IPS DF 6.9 (cell line): ENCODE measurements around the gene SUPT6H.

Source experiments
- DNase-seq: peaks from one replicate; pipeline ENCODE4 v3.0.0-alpha.2; 2013; ENCODE audit warnings: low read depth, low spot score
- H3K27ac ChIP-seq: one replicate; pipeline ENCODE4 v1.5.1; 2013; ENCODE audit warnings: low read length, control low read depth
- H3K27me3 ChIP-seq: 2 replicates; pipeline ENCODE4 v1.6.1; 2013; ENCODE audit warnings: mild to moderate bottlenecking, low read length; ENCODE audit not compliant: control insufficient read depth, insufficient read depth
- H3K36me3 ChIP-seq: 2 replicates; pipeline ENCODE4 v1.6.1; 2013; ENCODE audit warnings: low read length; ENCODE audit not compliant: control insufficient read depth, insufficient read depth
- H3K4me1 ChIP-seq: 2 replicates; pipeline ENCODE4 v1.6.1; 2013; ENCODE audit warnings: low read length; ENCODE audit not compliant: control insufficient read depth, insufficient read depth
- H3K4me3 ChIP-seq: 2 replicates; pipeline ENCODE4 v1.5.1; 2013; ENCODE audit warnings: mild to moderate bottlenecking, low read length
- H3K9me3 ChIP-seq: 2 replicates; pipeline ENCODE4 v1.6.1; 2013; ENCODE audit warnings: low read length, inconsistent platforms; ENCODE audit not compliant: control insufficient read depth, insufficient read depth
- WGBS: extraction: QIAGEN DNeasy Blood & Tissue Kit; methylation state at CpG from one replicate; pipeline ENCODE4 v1.1.7; 2013; ENCODE audit warnings: mixed read lengths, missing lambda C conversion rate; ENCODE audit not compliant: insufficient read length, insufficient coverage; 5-methylcytosine and 5-hydroxymethylcytosine counted together

SUPT6H gene

GRCh38 chr17:28661635-28662526 is at the start of gene SUPT6H, which contains the start of gene SDF2:
Gene SUPT6H, plus strand, starts transcription at chr17:28662205. Its CDS starts 11,197 bp downstream, at chr17:28673402.
Gene SDF2, minus strand, starts transcription at chr17:28661906. Its CDS starts 30 bp downstream, at chr17:28661876.
- no peak within 1 kb of the TSS for H3K27ac ChIP-seq
- DNase-seq = peak; percentile 73
- H3K36me3 ChIP-seq = 0 out of 2 replicates have a peak, but pooled peaks cover 2% of the 10 kb centered on the region
- H3K4me1 ChIP-seq = no peaks in the 10 kb centered on the region
- no peaks in the 10 kb centered on the region for H3K27me3 ChIP-seq
- H3K4me3 ChIP-seq = peak within 1 kb of the TSS; percentile 68
- WGBS = no CpG with 5 or more reads among the region's 66 CpGs
- H3K9me3 ChIP-seq = no peaks in the 10 kb centered on the region

- no peak overlapping the region for H3K27ac ChIP-seq
- H3K36me3 ChIP-seq = peaks cover 32% of the 10 kb centered on the region
- H3K27me3 ChIP-seq = no peaks in the 10 kb centered on the region
- no peaks in the 10 kb centered on the region for H3K4me1 ChIP-seq
- no peak for DNase-seq
- H3K9me3 ChIP-seq = no peaks in the 10 kb centered on the region
- no peak overlapping the region for H3K4me3 ChIP-seq
- WGBS = no CpG with 5 or more reads among the region's 2 CpGs
Measured at GRCh38 chr17:28612531-28612930, 49.5 kb upstream of the SUPT6H start.

GRCh38 chr17:28612936-28613872 is 48.8 kb upstream of the SUPT6H start:
- Histone ChIP-seq H3K4me3 (no peak overlapping the region), H3K27me3 (no peaks in the 10 kb centered on the region), H3K9me3 (no peaks in the 10 kb centered on the region), H3K36me3 (peaks cover 32% of the 10 kb centered on the region), H3K4me1 (no peaks in the 10 kb centered on the region), H3K27ac (no peak overlapping the region)
- DNase-seq = no peak
- WGBS = no CpG with 5 or more reads among the region's 6 CpGs

- H3K27me3 ChIP-seq = no peaks in the 10 kb centered on the region
- no peak for DNase-seq
- WGBS = no CpG with 5 or more reads among the region's 5 CpGs
- H3K9me3 ChIP-seq = no peaks in the 10 kb centered on the region
- H3K27ac ChIP-seq = no peak within 1 kb of the TSS
- H3K36me3 ChIP-seq = peaks cover 36% of the 10 kb centered on the region
- H3K4me1 ChIP-seq = no peaks in the 10 kb centered on the region
- H3K4me3 ChIP-seq = no peak within 1 kb of the TSS
Measured at GRCh38 chr17:28613931-28614381, 48.0 kb upstream of the SUPT6H start, which contains the start of gene RSKR. Gene RSKR, minus strand, starts transcription at chr17:28614185. Its CDS starts 24 bp downstream, at chr17:28614161.

DNA sequence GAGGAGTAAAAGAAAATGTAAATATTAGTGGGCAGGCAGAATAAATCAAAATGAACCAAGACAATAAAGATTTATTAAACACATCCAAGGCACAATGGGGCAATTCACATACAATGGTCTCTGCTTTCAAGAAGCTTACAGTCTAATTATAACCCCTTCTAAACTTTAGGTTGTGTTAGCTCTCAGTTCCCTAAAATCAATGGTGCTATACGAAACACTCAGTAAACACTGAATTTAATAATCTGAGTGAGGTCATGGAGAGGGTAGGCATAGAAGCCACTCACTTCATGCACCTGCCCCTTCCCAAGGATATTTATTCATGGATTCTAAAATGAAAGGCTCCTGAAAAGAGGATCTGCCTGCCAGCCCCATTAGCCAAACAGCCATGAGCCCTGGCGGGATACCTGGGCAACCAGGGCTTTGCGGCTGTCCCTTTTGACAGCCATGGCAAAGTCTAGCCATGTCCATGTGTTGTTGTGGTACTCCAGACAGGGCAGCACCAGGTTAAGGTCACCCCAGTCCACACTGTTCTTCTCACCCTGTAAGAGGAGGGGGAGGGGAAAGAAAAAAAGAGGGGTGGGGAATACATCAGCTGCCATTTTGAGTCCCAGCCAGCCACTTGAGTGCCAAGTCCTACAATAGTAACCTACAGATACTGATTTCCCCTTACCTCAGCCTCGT is 46.6 kb upstream of the SUPT6H start:
- no peak for DNase-seq
- no peaks in the 10 kb centered on the region for H3K4me1 ChIP-seq

GRCh38 chr17:28616281-28616680 is 45.7 kb upstream of the SUPT6H start:
- Histone ChIP-seq H3K27ac (no peak overlapping the region), H3K4me1 (no peaks in the 10 kb centered on the region), H3K4me3 (no peak overlapping the region), H3K36me3 (peaks cover 49% of the 10 kb centered on the region), H3K9me3 (no peaks in the 10 kb centered on the region), H3K27me3 (no peaks in the 10 kb centered on the region)
- no peak for DNase-seq
- WGBS = no CpG with 5 or more reads among the region's 7 CpGs

More for the DNA sequence above, 46.6 kb upstream of the SUPT6H start:
- WGBS = no CpG with 5 or more reads among the region's 4 CpGs
- Histone ChIP-seq H3K27ac (no peak overlapping the region), H3K9me3 (no peaks in the 10 kb centered on the region), H3K36me3 (peaks cover 44% of the 10 kb centered on the region), H3K27me3 (no peaks in the 10 kb centered on the region), H3K4me3 (no peak overlapping the region)

DNA sequence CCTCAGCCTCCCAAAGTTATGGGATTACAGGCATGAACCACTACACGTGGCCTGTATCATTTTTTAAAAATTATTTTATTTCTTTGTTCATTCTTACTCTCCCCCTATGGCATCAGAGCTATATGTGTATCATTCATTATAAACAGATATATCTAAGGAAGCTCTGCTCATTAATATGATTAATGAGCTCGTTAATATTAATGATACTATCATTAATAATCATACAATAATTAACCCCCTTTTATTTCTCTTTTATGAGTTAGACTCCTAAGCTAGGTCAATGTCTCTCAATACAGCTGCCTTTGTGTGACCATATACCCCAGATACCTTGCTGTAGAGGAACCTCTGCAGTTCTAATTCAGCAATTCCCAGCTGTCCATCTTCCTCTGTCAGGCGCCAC is 43.5 kb upstream of the SUPT6H start:
- no peaks in the 10 kb centered on the region for H3K9me3 ChIP-seq
- H3K4me1 ChIP-seq = no peaks in the 10 kb centered on the region
- WGBS = no CpG with 5 or more reads among the region's 3 CpGs
- DNase-seq = no peak
- H3K27ac ChIP-seq = no peak overlapping the region
- no peak overlapping the region for H3K4me3 ChIP-seq
- no peaks in the 10 kb centered on the region for H3K27me3 ChIP-seq
- H3K36me3 ChIP-seq = peaks cover 43% of the 10 kb centered on the region

DNA sequence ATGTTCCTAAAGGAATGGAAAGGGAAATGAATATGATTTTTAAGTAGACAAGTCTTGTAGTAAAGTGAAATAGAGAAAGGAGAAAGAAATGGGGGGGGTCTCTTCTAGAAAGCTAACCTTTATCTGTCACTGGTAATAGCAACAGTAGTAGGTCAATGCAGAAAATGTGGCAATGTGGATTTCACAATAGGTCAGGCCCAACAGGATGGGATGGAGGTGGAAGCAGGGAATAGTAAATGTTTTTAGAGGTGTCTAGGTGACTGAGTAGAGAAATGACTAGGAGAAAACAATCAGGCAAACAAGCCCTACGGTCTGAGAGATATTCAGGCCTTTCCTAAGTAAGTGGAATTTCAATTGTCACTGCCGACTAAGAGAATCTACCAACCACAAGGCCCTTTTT is 42.0 kb upstream of the SUPT6H start:
- no CpG with 5 or more reads among the region's 2 CpGs for WGBS
- H3K27me3 ChIP-seq = no peaks in the 10 kb centered on the region
- no peak overlapping the region for H3K4me3 ChIP-seq
- no peak for DNase-seq
- no peak overlapping the region for H3K27ac ChIP-seq
- no peaks in the 10 kb centered on the region for H3K9me3 ChIP-seq
- H3K36me3 ChIP-seq = peaks cover 43% of the 10 kb centered on the region
- no peaks in the 10 kb centered on the region for H3K4me1 ChIP-seq

DNA sequence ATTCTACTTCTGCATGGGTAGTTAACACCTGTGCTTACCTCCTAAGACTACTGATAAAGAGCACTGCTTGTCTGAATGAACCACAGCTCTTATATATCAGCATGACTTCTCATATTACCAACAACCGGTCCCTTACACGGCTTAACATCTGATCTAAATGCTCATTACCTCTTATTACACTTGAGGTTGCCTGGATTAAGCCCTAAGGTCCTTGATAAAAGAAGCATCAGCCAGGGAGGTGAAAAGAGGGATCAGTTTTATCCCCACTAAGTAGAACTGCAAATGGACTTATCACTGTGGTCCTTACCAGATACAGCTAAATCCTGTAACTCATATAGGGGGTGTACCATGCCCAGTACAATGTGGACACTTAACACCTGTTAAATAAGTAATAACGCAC is 39.8 kb upstream of the SUPT6H start:
- Histone ChIP-seq H3K4me1 (no peaks in the 10 kb centered on the region), H3K27me3 (no peaks in the 10 kb centered on the region), H3K4me3 (no peak overlapping the region), H3K9me3 (no peaks in the 10 kb centered on the region), H3K36me3 (peaks cover 34% of the 10 kb centered on the region), H3K27ac (no peak overlapping the region)
- DNase-seq = no peak
- whole genome bisulfite sequencing = no CpG with 5 or more reads among the region's 3 CpGs

- no peak overlapping the region for H3K4me3 ChIP-seq
- no peaks in the 10 kb centered on the region for H3K27me3 ChIP-seq
- no peak overlapping the region for H3K27ac ChIP-seq
- no peak for DNase-seq
- peaks cover 33% of the 10 kb centered on the region for H3K36me3 ChIP-seq
- no CpG with 5 or more reads among the region's 4 CpGs for WGBS
- H3K9me3 ChIP-seq = no peaks in the 10 kb centered on the region
- H3K4me1 ChIP-seq = no peaks in the 10 kb centered on the region
Measured at GRCh38 chr17:28623696-28624095, 38.3 kb upstream of the SUPT6H start.
